Type B pancreatic cell (in vitro differentiated cells): ENCODE measurements around the gene HCST. TPM values are rescaled to one million over a fixed set of nuclear protein-coding genes. Genes with fewer than 3 reads are reported as not detected.
A peak's percentile ranks its signal among the peaks of the same experiment; 100 is the strongest.

ENCODE experiments used
- DNase-seq: peaks from one replicate; pipeline ENCODE4 v3.0.0; 2021; ENCODE audit warnings: mixed read lengths; ENCODE audit not compliant: unreplicated experiment; ENCODE audit errors: extremely low spot score
- H3K27ac Mint-ChIP-seq: 2 replicates; pipeline ENCODE4 v1.8.0; 2021; ENCODE audit warnings: mild to moderate bottlenecking, mixed read lengths
- H3K27me3 Mint-ChIP-seq: 2 replicates; pipeline ENCODE4 v1.8.0; 2021; ENCODE audit warnings: mixed read lengths
- H3K36me3 Mint-ChIP-seq: 2 replicates; pipeline ENCODE4 v1.8.0; 2021; ENCODE audit warnings: mixed read lengths
- H3K4me1 Mint-ChIP-seq: one replicate; pipeline ENCODE4 v1.8.0; 2021; ENCODE audit warnings: mixed read lengths; ENCODE audit not compliant: unreplicated experiment
- H3K4me3 Mint-ChIP-seq: 2 replicates; pipeline ENCODE4 v1.8.0; 2021; ENCODE audit warnings: mild to moderate bottlenecking, mixed read lengths
- H3K9me3 Mint-ChIP-seq: 2 replicates; pipeline ENCODE4 v1.8.0; 2021; ENCODE audit warnings: mixed read lengths
- CTCF ChIP-seq: fragments of 200-600 bp; sonication (generic); conservative IDR thresholded peaks from 2 replicates; pipeline ENCODE4 v1.5.0; 2021; ENCODE audit warnings: antibody characterized with exemption, mild to moderate bottlenecking
- total RNA-seq: library from RNA; stranded (reverse); gene quantifications from 2 replicates; pipeline ENCODE4 v1.2.1, GENCODE V29; 2021; ENCODE audit warnings: low replicate concordance

The HCST gene
- total RNA-seq, 1 donor from 2014 or later, result 1.3 TPM

- Mint-ChIP-seq H3K36me3 (peaks cover 4% of the 10 kb centered on the region), H3K4me1 (peaks cover 18% of the 10 kb centered on the region), H3K27me3 (peaks cover 14% of the 10 kb centered on the region), H3K27ac (no peak overlapping the region), H3K9me3 (no peaks in the 10 kb centered on the region), H3K4me3 (no peak overlapping the region)
- no peak for DNase-seq
- TF ChIP-seq CTCF, result no peak
These were observed 30.7 kb upstream of the HCST start for GRCh38 chr19:35871611-35872010.

GRCh38 chr19:35872180-35872579, 30.1 kb upstream of the HCST start:
- Mint-ChIP-seq H3K9me3 (no peaks in the 10 kb centered on the region), H3K27ac (no peak overlapping the region), H3K36me3 (peaks cover 4% of the 10 kb centered on the region), H3K4me3 (no peak overlapping the region), H3K4me1 (peaks cover 18% of the 10 kb centered on the region), H3K27me3 (peaks cover 12% of the 10 kb centered on the region)
- no peak for DNase-seq
- TF ChIP-seq CTCF, result no peak

- peaks cover 4% of the 10 kb centered on the region for H3K36me3 Mint-ChIP-seq
- no peaks in the 10 kb centered on the region for H3K9me3 Mint-ChIP-seq
- no peak for DNase-seq
- no peak overlapping the region for H3K4me3 Mint-ChIP-seq
- TF ChIP-seq CTCF, result no peak
- H3K4me1 Mint-ChIP-seq, result peaks cover 9% of the 10 kb centered on the region
- H3K27ac Mint-ChIP-seq, result no peak overlapping the region
- peaks cover 7% of the 10 kb centered on the region for H3K27me3 Mint-ChIP-seq
These were observed 27.9 kb upstream of the HCST start for GRCh38 chr19:35874392-35874930.

- Mint-ChIP-seq H3K9me3 (no peaks in the 10 kb centered on the region), H3K36me3 (peaks cover 4% of the 10 kb centered on the region), H3K4me3 (no peak overlapping the region), H3K4me1 (peaks cover 7% of the 10 kb centered on the region), H3K27me3 (peaks cover 6% of the 10 kb centered on the region), H3K27ac (no peak overlapping the region)
- no peak for DNase-seq
- no peak for TF ChIP-seq CTCF
These were observed 23.3 kb upstream of the HCST start for GRCh38 chr19:35879068-35879467.

GRCh38 chr19:35879770-35880317, 22.5 kb upstream of the HCST start:
- no peak for TF ChIP-seq CTCF
- peaks cover 4% of the 10 kb centered on the region for H3K36me3 Mint-ChIP-seq
- peak overlapping the region; percentile 68 for H3K27ac Mint-ChIP-seq
- peaks cover 7% of the 10 kb centered on the region for H3K4me1 Mint-ChIP-seq
- peak; percentile 91 for DNase-seq
- H3K27me3 Mint-ChIP-seq, result peaks cover 6% of the 10 kb centered on the region
- H3K4me3 Mint-ChIP-seq, result no peak overlapping the region
- no peaks in the 10 kb centered on the region for H3K9me3 Mint-ChIP-seq
